ENCODE results near the gene FER.

Gene FER

GRCh38 chr5:109145139-109145538 lies 397.4 kb downstream of the FER start:
- no peak for DNase-seq (ENCODE audit: low read depth in 1 of 2, low spot score in 1 of 2)
- Histone ChIP-seq H3K4me3 (replicated peaks; ENCODE audit: insufficient read depth, low read length) (no peak overlapping the region), H3K27me3 (ENCODE audit: insufficient read depth, poor library complexity, severe bottlenecking) (no peaks in the 10 kb centered on the region), H3K27ac (replicated peaks) (no peak overlapping the region)
- TF ChIP-seq REST (IDR thresholded peaks at IDR 0.05; ENCODE audit: insufficient replicate concordance, low read depth) (no peak), GABPA (IDR thresholded peaks at IDR 0.05; ENCODE audit: low read depth) (no peak), POLR2AphosphoS5 (IDR thresholded peaks at IDR 0.05; ENCODE audit: low read depth) (no peak), CTCF (IDR thresholded peaks at IDR 0.05; ENCODE audit: insufficient read depth, low read length) (no peak), SPI1 (IDR thresholded peaks at IDR 0.05; ENCODE audit: borderline replicate concordance, low read depth) (no peak)

GRCh38 chr5:109146591-109146990 lies 398.9 kb downstream of the FER start:
- TF ChIP-seq POLR2AphosphoS5 (IDR thresholded peaks at IDR 0.05; ENCODE audit: low read depth): no peak
- Histone ChIP-seq H3K4me3 (replicated peaks; ENCODE audit: insufficient read depth, low read length) (no peak overlapping the region), H3K27me3 (ENCODE audit: insufficient read depth, poor library complexity, severe bottlenecking) (no peaks in the 10 kb centered on the region), H3K27ac (replicated peaks) (no peak overlapping the region)
- DNase-seq (ENCODE audit: low read depth in 1 of 2, low spot score in 1 of 2): no peak

GRCh38 chr5:109152565-109152964 lies 404.9 kb downstream of the FER start:
- TF ChIP-seq POLR2AphosphoS5 (IDR thresholded peaks at IDR 0.05; ENCODE audit: low read depth): no peak
- TF ChIP-seq GABPA (IDR thresholded peaks at IDR 0.05; ENCODE audit: low read depth): no peak
- no peak for TF ChIP-seq REST (IDR thresholded peaks at IDR 0.05; ENCODE audit: insufficient replicate concordance, low read depth)
- no peak for TF ChIP-seq SPI1 (IDR thresholded peaks at IDR 0.05; ENCODE audit: borderline replicate concordance, low read depth)
- no peak for TF ChIP-seq CTCF (IDR thresholded peaks at IDR 0.05; ENCODE audit: insufficient read depth, low read length)
- Histone ChIP-seq H3K4me3 (replicated peaks; ENCODE audit: insufficient read depth, low read length) (no peak overlapping the region), H3K27ac (replicated peaks) (no peak overlapping the region), H3K27me3 (ENCODE audit: insufficient read depth, poor library complexity, severe bottlenecking) (no peaks in the 10 kb centered on the region)
- DNase-seq (ENCODE audit: low read depth in 1 of 2, low spot score in 1 of 2): no peak

- Histone ChIP-seq H3K27me3 (ENCODE audit: insufficient read depth, poor library complexity, severe bottlenecking) (no peaks in the 10 kb centered on the region), H3K27ac (replicated peaks) (no peak overlapping the region), H3K4me3 (replicated peaks; ENCODE audit: insufficient read depth, low read length) (no peak overlapping the region)
- DNase-seq (ENCODE audit: low read depth in 1 of 2, low spot score in 1 of 2): no peak
- TF ChIP-seq POLR2AphosphoS5 (IDR thresholded peaks at IDR 0.05; ENCODE audit: low read depth) (no peak), REST (IDR thresholded peaks at IDR 0.05; ENCODE audit: insufficient replicate concordance, low read depth) (no peak), SPI1 (IDR thresholded peaks at IDR 0.05; ENCODE audit: borderline replicate concordance, low read depth) (no peak)
Measured at GRCh38 chr5:109155625-109156024, 407.9 kb downstream of the FER start.

Measured in HL-60 (cell line).